WTC11 (cell line): ENCODE data around the gene HEATR5A. TPM values are rescaled to one million over a fixed set of nuclear protein-coding genes. Genes with fewer than 3 reads are reported as not detected.

Source experiments
- ATAC-seq: fragments of 200-7000 bp; cut with Tn5 transposase; 2 replicates; pipeline ENCODE4 v1.10.0; 2021; ENCODE audit warnings: mild to moderate bottlenecking, moderate library complexity
- CTCF ChIA-PET: fragments of 300-600 bp; sonication (Branson Sonifier 250); formaldehyde crosslinking; loops from one replicate; lab custom pipeline; 2021; ENCODE audit warnings: antibody characterized with exemption; lab: Charles Lee
- POLR2A ChIA-PET: fragments of 350-600 bp; sonication (Branson Sonifier 250); formaldehyde crosslinking; loops from one replicate; lab custom pipeline; 2021; ENCODE audit warnings: antibody characterized with exemption; lab: Charles Lee
- DNase-seq: peaks from one replicate; pipeline ENCODE4 v3.0.0; 2021; ENCODE audit warnings: low spot score
- H3K27ac Mint-ChIP-seq: 2 replicates; pipeline ENCODE4 v1.8.0; 2021; ENCODE audit warnings: mixed read lengths
- H3K27me3 Mint-ChIP-seq: 2 replicates; pipeline ENCODE4 v1.8.0; 2021; ENCODE audit warnings: low read depth, mild to moderate bottlenecking, moderate library complexity, mixed read lengths
- H3K36me3 Mint-ChIP-seq: 2 replicates; pipeline ENCODE4 v1.8.0; 2021; ENCODE audit warnings: mixed read lengths
- H3K4me1 Mint-ChIP-seq: 2 replicates; pipeline ENCODE4 v1.8.0; 2022; ENCODE audit warnings: mixed read lengths
- H3K4me3 Mint-ChIP-seq: 2 replicates; pipeline ENCODE4 v1.8.0; 2021; ENCODE audit warnings: mild to moderate bottlenecking, moderate library complexity, mixed read lengths
- H3K9me3 Mint-ChIP-seq: 2 replicates; pipeline ENCODE4 v1.8.0; 2021; ENCODE audit warnings: mixed read lengths
- ATF1 ChIP-seq: sonication (generic); formaldehyde crosslinking; IDR thresholded peaks from 2 replicates; pipeline ENCODE4 v1.8.1; 2023; ENCODE audit warnings: mild to moderate bottlenecking, moderate library complexity, missing genetic modification reagents
- ATF2 ChIP-seq: sonication (generic); formaldehyde crosslinking; IDR thresholded peaks from 2 replicates; pipeline ENCODE4 v1.8.1; 2022; ENCODE audit warnings: low read depth, missing genetic modification reagents, borderline replicate concordance
- ATF3 ChIP-seq: sonication (generic); formaldehyde crosslinking; conservative IDR thresholded peaks from 2 replicates; pipeline ENCODE4 v1.8.1; 2022; ENCODE audit warnings: mild to moderate bottlenecking, missing genetic modification reagents
- CTCF ChIP-seq: fragments of 200-600 bp; IDR thresholded peaks from 2 replicates; pipeline ENCODE4 v1.8.0; 2022; ENCODE audit warnings: antibody characterized with exemption
- ELF4 ChIP-seq: sonication (generic); formaldehyde crosslinking; IDR thresholded peaks from 2 replicates; pipeline ENCODE4 v1.8.1; 2022; ENCODE audit warnings: low read depth, mild to moderate bottlenecking, moderate library complexity, missing genetic modification reagents
- EMX1 ChIP-seq: fragments of 250-450 bp; sonication (Bioruptor Pico); IDR thresholded peaks from 2 replicates; pipeline ENCODE4 v1.8.0; 2021; ENCODE audit warnings: mild to moderate bottlenecking
- ETV6 ChIP-seq: sonication (generic); formaldehyde crosslinking; IDR thresholded peaks from 2 replicates; pipeline ENCODE4 v1.8.1; 2022; ENCODE audit warnings: mild to moderate bottlenecking, missing genetic modification reagents
- FOXJ3 ChIP-seq: sonication (generic); formaldehyde crosslinking; IDR thresholded peaks from 2 replicates; pipeline ENCODE4 v1.9.0; 2021; ENCODE audit warnings: missing genetic modification reagents, mild to moderate bottlenecking, borderline replicate concordance
- GABPB1 ChIP-seq: sonication (generic); formaldehyde crosslinking; IDR thresholded peaks from 2 replicates; pipeline ENCODE4 v1.8.1; 2023; ENCODE audit warnings: mild to moderate bottlenecking, missing genetic modification reagents
- GTF2I ChIP-seq: fragments of 250-450 bp; sonication (Bioruptor Pico); conservative IDR thresholded peaks from 2 replicates; pipeline ENCODE4 v1.4.0; 2021; ENCODE audit warnings: mild to moderate bottlenecking
- MLX ChIP-seq: sonication (generic); formaldehyde crosslinking; IDR thresholded peaks from 2 replicates; pipeline ENCODE4 v1.8.1; 2023; ENCODE audit warnings: mild to moderate bottlenecking, missing genetic modification reagents, moderate library complexity
- MXD4 ChIP-seq: fragments of 250-450 bp; sonication (Bioruptor Pico); IDR thresholded peaks from 2 replicates; pipeline ENCODE4 v1.8.0; 2021; ENCODE audit warnings: mild to moderate bottlenecking, moderate library complexity, borderline replicate concordance
- NR3C1 ChIP-seq: sonication (generic); formaldehyde crosslinking; conservative IDR thresholded peaks from 2 replicates; pipeline ENCODE4 v1.8.1; 2023; ENCODE audit warnings: low read depth, mild to moderate bottlenecking, missing genetic modification reagents
- PRDM15 ChIP-seq: sonication (generic); formaldehyde crosslinking; IDR thresholded peaks from 2 replicates; pipeline ENCODE4 v1.8.0; 2022; ENCODE audit warnings: missing genetic modification reagents
- RORB ChIP-seq: fragments of 250-450 bp; sonication (Bioruptor Pico); IDR thresholded peaks from 2 replicates; pipeline ENCODE4 v1.9.0; 2021; ENCODE audit warnings: mild to moderate bottlenecking
- TCF7 ChIP-seq: sonication (generic); formaldehyde crosslinking; IDR thresholded peaks from 2 replicates; pipeline ENCODE4 v1.8.0; 2022; ENCODE audit warnings: mild to moderate bottlenecking, low read depth, missing genetic modification reagents, moderate library complexity
- ZBTB21 ChIP-seq: sonication (generic); formaldehyde crosslinking; IDR thresholded peaks from 2 replicates; pipeline ENCODE4 v1.8.1; 2023; ENCODE audit warnings: mild to moderate bottlenecking, missing genetic modification reagents, borderline replicate concordance
- ZNF232 ChIP-seq: sonication (generic); formaldehyde crosslinking; IDR thresholded peaks from 2 replicates; pipeline ENCODE4 v1.8.0; 2022; ENCODE audit warnings: mild to moderate bottlenecking, missing genetic modification reagents
- ZNF512 ChIP-seq: sonication (generic); formaldehyde crosslinking; IDR thresholded peaks from 2 replicates; pipeline ENCODE4 v1.8.1; 2022; ENCODE audit warnings: missing genetic modification reagents, borderline replicate concordance
- total RNA-seq: library from RNA; stranded (reverse); gene quantifications from 3 replicates; pipeline ENCODE4 v1.2.3, GENCODE V29; 2021

HEATR5A gene
- total RNA-seq, 1 experiment from 2014 or later, result 36.2 TPM

- no peak for TF ChIP-seq FOXJ3 (CRISPR knock-in tag)
- ATAC-seq, result no peak
- Mint-ChIP-seq H3K9me3 (peaks cover 12% of the 10 kb centered on the region), H3K4me3 (no peak overlapping the region), H3K27ac (no peak overlapping the region), H3K27me3 (no peaks in the 10 kb centered on the region; the same call in 1 of the 2 replicates), H3K36me3 (peaks cover 14% of the 10 kb centered on the region), H3K4me1 (peaks cover 15% of the 10 kb centered on the region)
- DNase-seq, result no peak
- CTCF ChIA-PET, result no interaction called here
- POLR2A ChIA-PET, result no interaction called here
These were observed 10.4 kb upstream of the HEATR5A start for GRCh38 chr14:31430634-31431264.

GRCh38 chr14:31429791-31430190 is 9.4 kb upstream of the HEATR5A start:
- Mint-ChIP-seq H3K27ac (no peak overlapping the region), H3K36me3 (peaks cover 14% of the 10 kb centered on the region), H3K9me3 (peaks cover 12% of the 10 kb centered on the region), H3K27me3 (no peaks in the 10 kb centered on the region; the same call in 1 of the 2 replicates), H3K4me3 (no peak overlapping the region), H3K4me1 (peaks cover 16% of the 10 kb centered on the region)
- TF ChIP-seq EMX1 (CRISPR knock-in tag) (no peak), GABPB1 (no peak), ZBTB21 (no peak), CTCF (no peak), ZNF232 (CRISPR knock-in tag) (no peak), RORB (CRISPR knock-in tag) (no peak), ELF4 (CRISPR knock-in tag) (no peak), GTF2I (CRISPR knock-in tag) (no peak), MLX (CRISPR knock-in tag) (no peak)
- DNase-seq, result no peak
- POLR2A ChIA-PET, result no interaction called here
- CTCF ChIA-PET, result no interaction called here
- no peak for ATAC-seq

- CTCF ChIA-PET, result interaction anchor here (1.2 to 1.7 kb wide), 2 partner anchors 8 to 11 kb away, joined by 3 to 4 read pairs; partner anchors contain the start of gene HEATR5A
- POLR2A ChIA-PET, result interaction anchor here (0.5 to 1.6 kb wide), 2 partner anchors 8 to 168 kb away, joined by 3 to 7 read pairs; partner anchors contain the start of gene HEATR5A
These were observed 7.7 kb upstream of the HEATR5A start for GRCh38 chr14:31428011-31428410.

More at GRCh38 chr14:31428011-31428410, 7.7 kb upstream of the HEATR5A start:
- no peak overlapping the region for H3K27ac Mint-ChIP-seq
- no peaks in the 10 kb centered on the region; the same call in 1 of the 2 replicates for H3K27me3 Mint-ChIP-seq
- H3K4me1 Mint-ChIP-seq, result peaks cover 16% of the 10 kb centered on the region
- ATAC-seq, result no peak
- H3K36me3 Mint-ChIP-seq, result peaks cover 13% of the 10 kb centered on the region
- TF ChIP-seq PRDM15 (CRISPR knock-in tag) (no peak), ZNF512 (no peak), TCF7 (no peak), ATF1 (CRISPR knock-in tag) (no peak), FOXJ3 (CRISPR knock-in tag) (no peak), NR3C1 (no peak), ETV6 (CRISPR knock-in tag) (no peak), MXD4 (CRISPR knock-in tag) (no peak), ATF3 (no peak), ATF2 (CRISPR knock-in tag) (no peak)
- TF ChIP-seq, all 79 proteins: peak for 0
- H3K4me3 Mint-ChIP-seq, result no peak overlapping the region
- no peak for DNase-seq
- H3K9me3 Mint-ChIP-seq, result peaks cover 12% of the 10 kb centered on the region
